GM19372 (cell line): Measurements from ENCODE around the gene TRPM6.

ENCODE experiments used
- ATAC-seq: cut with Tn5 transposase; IDR thresholded peaks from one replicate; pipeline ENCODE4 v1.9.1; 2021; ENCODE audit warnings: mild to moderate bottlenecking, low read depth, moderate library complexity; ENCODE audit not compliant: unreplicated experiment

The TRPM6 gene

DNA sequence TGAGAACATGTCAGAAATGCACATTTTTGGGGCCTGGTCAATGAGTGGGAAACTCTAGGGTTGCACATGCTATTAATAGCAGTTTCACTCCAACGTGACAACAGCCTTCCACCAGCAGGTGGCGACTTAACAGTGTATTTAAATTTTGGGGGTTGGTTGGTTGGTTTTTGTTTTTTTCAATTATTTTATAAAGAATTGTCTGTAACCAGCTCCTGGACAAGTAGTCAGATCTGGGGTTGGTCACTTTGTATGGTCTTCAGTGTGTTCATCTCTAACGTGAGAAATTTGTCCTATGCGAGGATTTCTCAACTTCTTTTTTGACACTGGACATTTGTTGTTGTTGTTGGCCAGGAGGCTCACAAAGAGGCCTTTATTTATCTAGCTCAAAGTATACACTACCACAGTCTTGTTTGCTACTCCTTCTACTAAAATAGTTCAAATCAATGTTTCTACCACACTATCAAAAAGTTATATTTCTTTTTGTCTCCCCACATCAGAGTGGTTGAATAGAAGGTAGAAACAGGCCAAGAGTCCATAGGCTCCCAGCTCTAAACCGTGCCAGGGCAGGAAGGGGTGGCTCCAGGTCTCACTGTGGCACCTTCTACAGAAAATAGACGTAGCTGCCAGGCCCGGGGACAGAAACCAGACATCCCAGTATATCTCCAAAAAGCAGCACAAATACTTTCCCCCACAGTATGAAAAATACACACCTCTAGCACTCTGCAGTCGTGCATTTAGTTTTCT, 110.4 kb downstream of the TRPM6 start:
- no peak for ATAC-seq

DNA sequence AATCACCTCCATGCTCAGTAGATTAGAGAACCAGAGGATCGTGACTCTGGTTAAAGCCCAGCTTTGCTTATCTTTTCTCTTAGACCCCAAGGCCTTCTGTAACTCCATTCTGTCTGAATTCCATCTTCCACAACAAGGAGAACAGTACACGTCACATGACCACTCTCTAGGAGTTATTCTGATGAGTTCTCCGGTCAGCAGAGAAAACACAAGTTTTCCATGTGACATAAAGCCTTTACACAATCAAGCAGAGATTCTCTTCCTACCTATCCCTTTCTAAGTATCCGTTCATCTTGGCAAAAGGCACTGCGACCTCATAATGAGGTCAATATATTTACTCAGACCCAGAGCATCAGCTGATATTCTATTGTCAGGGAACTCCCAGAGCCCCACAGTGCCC, 112.3 kb downstream of the TRPM6 start:
- ATAC-seq = no peak

GRCh38 chr9:74773886-74774479, 113.7 kb downstream of the TRPM6 start:
- no peak for ATAC-seq

DNA sequence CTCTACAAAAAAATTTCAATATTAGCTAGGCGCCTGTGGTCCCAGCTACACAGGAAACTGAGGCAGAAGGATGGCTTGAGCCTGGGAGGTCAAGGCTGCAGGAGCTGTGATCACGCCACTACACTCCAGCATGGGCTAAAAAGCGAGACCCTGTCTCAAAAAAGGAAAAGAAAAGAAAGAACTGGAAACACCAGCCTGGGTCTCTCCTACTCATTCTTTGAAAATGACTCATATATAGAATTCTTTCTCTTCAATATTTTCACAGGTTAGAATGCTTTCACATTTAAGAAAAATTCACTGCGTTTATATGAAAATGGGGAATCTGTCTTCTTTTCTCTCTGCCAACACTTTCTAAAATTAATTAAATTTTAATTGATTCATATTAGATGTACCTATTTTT, 115.6 kb downstream of the TRPM6 start:
- ATAC-seq = no peak

GRCh38 chr9:74771672-74772071, 116.0 kb downstream of the TRPM6 start:
- ATAC-seq = no peak

DNA sequence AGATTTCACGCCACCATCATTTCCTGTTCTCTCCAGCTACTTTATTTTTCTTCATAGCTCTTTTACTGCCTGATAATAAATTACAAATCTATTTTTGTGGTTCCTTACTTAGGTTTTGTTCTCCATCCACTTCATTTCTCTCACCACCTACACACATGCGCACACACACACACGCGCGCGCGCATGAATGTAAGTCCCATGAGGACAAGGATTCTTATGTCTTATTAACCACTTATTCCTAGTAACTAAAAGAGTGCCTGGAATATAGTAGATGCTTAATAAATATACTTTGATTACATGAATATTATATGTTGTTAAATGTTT, 116.5 kb downstream of the TRPM6 start:
- no peak for ATAC-seq

GRCh38 chr9:74770508-74771261, 117.0 kb downstream of the TRPM6 start:
- ATAC-seq = peak; percentile 82

DNA sequence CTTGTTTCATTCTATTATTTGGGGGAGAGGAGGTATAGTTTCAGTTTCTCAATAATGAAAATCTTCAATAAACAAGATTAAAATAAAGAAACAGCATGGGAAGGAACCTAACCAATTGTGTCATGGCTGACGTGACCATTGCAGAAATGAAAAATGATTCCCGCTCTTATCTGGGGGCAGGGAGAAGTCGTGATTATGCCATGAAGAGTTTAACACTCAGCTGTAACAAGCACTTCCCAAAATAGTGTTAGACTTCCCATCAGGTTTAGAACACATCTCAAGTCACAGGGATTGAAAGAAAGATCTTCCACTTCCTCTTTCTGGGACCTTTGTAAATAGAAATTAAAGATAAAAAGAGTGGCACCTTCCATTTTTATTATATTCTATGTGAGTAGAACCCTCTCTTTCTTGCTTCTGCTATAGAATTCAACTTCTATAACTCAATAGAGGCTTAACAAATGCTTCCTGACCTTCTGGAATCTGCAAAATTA, 122.2 kb downstream of the TRPM6 start:
- ATAC-seq = no peak

- ATAC-seq = no peak
Observed at GRCh38 chr9:74762950-74763349, 124.8 kb downstream of the TRPM6 start.

- no peak for ATAC-seq
Observed at GRCh38 chr9:74760031-74760700, 127.6 kb downstream of the TRPM6 start.

GRCh38 chr9:74755999-74756398, 131.7 kb downstream of the TRPM6 start:
- ATAC-seq = no peak

GRCh38 chr9:74755355-74755754, 132.4 kb downstream of the TRPM6 start:
- ATAC-seq = no peak

GRCh38 chr9:74753650-74754049, 134.1 kb downstream of the TRPM6 start:
- ATAC-seq = no peak

GRCh38 chr9:74748966-74749365, 138.8 kb downstream of the TRPM6 start:
- ATAC-seq = no peak

- ATAC-seq = no peak
Observed at GRCh38 chr9:74742792-74743730, 144.7 kb downstream of the TRPM6 start.

DNA sequence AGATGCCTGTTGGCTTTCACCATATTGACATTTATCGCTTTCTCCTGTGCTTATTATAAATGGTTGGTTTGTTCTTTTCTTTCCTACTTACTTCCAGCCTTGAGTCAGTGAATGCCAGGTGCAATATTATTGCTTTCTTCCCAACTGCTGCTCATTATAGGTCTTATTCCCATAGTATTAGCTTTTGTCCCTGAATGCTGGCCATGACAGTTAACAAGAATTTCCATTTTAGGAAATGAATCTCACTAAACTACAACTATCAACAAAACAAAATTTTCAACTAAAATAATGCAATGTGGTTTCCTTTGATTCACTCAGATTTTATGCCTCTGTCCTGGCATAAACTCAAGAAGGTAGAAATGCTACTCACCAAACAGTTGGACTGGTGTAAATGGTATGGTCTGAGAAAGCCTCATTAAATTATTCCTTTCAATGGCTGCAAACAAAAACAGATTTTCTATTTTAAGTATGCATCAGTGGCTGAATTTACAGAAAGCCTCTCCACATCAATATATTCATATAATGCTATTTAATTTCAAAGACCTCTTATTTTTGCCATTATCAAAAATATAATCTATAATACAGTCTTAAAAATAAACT, 145.4 kb downstream of the TRPM6 start:
- ATAC-seq = no peak

GRCh38 chr9:74736646-74737045, 151.1 kb downstream of the TRPM6 start:
- ATAC-seq = no peak

DNA sequence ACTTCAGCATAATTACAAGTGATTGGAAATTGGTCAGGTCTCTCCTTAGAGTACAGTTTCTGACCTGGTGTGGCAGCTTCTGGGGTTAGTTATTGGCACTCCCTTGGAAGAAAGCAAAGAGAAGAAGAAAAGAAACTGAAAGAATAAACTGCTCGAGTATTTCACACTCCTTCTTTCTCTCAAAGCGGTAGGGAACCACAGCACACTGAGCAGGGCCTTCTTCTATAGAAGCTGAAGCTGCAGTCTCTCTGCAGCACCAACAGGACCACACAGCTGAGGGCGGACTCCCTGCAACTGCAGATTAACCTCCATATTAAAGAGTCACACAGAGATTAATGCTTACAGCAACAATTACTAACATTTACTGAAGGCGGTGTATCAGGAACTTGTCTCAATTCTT, 152.0 kb downstream of the TRPM6 start:
- no peak for ATAC-seq

- ATAC-seq = no peak
Observed at GRCh38 chr9:74729136-74729695, 158.5 kb downstream of the TRPM6 start.
